Ureter (tissue), 1 donor: ENCODE data around the gene JAK2. TPM values are rescaled to one million over a fixed set of nuclear protein-coding genes. Genes with fewer than 3 reads are reported as not detected.
A peak's percentile ranks its signal among the peaks of the same experiment; 100 is the strongest.
"Not testable (repeated sequence)": the region's sequence is repeated elsewhere in the genome, so short reads cannot be mapped to it uniquely, and the experiment has no call there.

Source experiments
- DNase-seq: peaks from one replicate; pipeline ENCODE4 v3.0.0-alpha.2; 2020; ENCODE audit warnings: low spot score
- total RNA-seq: library from RNA; stranded (reverse); gene quantifications from one replicate; pipeline ENCODE4 v1.2.4, GENCODE V29; 2023
- donor health status: DM: yes; HTN: yes; CAD: no.

The JAK2 gene
- total RNA-seq, 1 donor from 2014 or later, result 19.9 TPM

DNA sequence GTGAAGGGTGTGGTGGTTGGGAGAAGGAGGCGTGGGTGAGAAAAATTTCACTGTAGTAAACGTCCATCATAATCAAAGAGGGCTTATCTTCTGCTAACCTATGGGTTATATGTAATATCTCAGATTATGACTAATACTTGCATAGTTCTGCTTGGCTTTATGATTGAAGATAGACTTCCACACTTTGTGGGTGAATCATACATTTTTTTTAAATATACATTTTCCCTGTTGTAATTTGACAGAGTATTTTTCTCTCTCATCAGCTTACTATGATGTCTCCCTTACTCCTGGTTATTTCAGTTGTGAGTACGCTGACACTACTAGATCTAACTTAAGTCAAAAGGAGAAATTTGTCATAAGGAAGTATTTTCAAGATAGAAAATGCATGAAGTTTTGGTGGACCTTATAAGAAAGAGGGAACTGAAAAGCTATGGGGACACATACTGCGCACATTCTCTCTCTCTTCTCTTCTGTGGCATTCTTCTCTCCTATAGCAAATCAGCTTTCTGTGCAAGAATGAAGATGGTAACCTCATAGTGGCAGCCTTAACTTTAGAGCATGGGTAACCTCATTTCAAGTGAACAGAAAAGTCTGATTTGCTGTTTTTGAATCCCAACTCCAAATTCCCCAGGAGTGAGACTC lies 4.9 kb upstream of the JAK2 start:
- no peak for DNase-seq

DNA sequence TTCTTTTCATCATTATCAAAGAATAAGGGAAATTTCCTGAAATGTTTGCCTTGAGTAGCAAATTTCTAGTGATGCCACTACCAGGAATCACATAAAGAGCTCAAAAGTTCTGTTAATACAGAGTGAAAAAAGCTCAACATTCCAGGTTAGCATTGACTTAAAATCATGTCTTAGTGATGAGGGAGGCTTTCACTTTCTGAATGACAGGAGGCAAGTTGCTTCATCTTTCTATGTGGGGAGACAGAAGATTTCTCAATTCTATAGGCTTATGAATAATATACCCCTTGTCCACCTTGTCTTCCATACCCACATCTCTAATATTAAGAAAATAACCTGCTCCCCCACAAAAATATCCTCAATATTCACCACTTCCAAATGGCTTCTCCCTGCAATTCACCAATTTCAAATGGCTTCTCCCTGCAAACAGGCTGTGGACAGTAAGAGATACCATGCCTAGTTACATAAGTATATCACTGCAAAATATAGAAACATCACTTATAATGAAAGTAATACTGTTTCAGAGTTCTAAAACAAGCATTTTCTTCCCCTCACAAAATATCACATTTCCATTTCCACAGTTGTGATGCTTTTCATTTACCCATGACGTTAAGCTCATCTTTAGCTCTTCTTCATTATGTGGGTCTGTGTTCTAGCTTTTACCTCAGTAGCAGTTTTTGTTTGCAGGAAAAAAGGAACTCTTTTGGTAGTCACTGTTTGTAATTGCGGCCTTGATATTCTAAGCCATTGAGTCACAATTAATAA lies 2.2 kb upstream of the JAK2 start:
- DNase-seq, result no peak

DNA sequence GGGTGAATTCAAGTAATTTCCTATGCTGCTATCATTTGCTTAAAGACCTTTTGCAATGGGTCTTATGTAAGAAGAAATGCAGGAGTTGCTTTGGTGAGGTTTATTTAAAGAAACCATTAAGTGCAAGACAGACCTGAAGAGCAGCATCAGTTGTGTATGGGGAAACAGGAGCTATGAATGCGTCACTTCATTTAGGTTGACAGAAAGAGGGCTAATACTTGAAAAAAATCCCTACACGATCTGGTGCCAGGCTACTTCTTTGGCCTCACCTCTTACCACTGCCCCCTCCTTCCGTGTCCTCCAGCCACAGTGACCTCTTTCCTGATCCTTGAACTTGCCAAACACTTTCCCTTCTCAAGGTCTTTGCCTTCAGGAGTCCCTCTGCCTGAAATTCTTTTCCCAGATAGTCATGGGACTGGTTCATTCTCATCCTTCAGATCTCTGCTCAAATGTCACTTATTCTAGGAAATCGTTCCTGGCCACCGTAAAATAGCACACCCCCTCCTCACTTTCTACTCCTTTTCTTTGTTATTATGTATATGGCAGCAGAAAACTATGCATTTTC lies 1.4 kb upstream of the JAK2 start:
- no peak for DNase-seq

DNA sequence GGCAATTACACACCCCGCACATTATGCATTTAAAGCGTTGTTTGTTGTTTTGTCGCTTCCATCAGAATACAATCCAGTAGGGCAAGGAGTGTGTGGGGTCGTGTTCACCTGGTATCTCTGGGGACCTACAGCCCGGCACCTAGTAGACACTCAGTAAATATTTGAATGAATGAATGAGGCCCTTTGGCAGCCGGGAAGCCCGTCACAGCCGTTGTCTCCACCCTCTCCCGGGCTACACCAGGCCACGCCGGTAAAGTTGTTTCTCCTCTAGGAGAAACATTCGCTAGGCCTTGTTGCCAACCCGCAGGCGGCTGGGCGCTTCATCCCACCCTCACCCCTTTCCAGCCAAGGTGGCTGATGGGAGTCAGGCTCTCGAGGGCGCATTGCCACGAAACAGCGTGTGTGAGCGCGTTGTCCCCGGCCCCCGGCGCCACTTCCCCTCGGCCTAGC lies 876 bp upstream of the JAK2 start:
- no peak for DNase-seq

GRCh38 chr9:4985386-4986266 lies 554 bp downstream of the JAK2 start:
- peak; percentile 45 for DNase-seq

GRCh38 chr9:4986296-4986695 lies 1.2 kb downstream of the JAK2 start:
- no peak for DNase-seq

- no peak for DNase-seq
Observed at GRCh38 chr9:4986783-4987182, 1.7 kb downstream of the JAK2 start.

- peak; percentile 54 for DNase-seq
Observed at GRCh38 chr9:4987961-4988421, 2.9 kb downstream of the JAK2 start.

DNA sequence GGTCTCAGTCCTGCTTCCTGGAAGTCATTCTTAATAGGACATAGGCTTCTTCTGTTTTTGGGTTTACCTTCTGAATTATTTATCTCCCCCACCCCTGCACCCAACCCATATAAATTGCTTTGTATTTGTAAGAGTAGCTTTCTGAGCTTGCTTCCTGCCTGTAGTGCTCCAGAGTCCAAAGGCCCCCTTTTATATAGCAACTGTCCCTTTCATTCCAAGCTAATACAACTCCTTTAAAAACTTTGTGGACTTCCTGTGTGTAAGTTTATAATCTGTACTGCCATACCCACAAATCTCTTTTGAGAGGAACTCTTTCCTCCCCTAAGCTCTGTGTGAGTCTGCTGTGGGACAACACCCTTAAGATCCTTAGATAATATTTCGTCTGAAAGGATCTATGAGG lies 7.8 kb downstream of the JAK2 start:
- no peak for DNase-seq

- DNase-seq, result no peak
Observed at GRCh38 chr9:4994166-4994890, 9.3 kb downstream of the JAK2 start.

DNA sequence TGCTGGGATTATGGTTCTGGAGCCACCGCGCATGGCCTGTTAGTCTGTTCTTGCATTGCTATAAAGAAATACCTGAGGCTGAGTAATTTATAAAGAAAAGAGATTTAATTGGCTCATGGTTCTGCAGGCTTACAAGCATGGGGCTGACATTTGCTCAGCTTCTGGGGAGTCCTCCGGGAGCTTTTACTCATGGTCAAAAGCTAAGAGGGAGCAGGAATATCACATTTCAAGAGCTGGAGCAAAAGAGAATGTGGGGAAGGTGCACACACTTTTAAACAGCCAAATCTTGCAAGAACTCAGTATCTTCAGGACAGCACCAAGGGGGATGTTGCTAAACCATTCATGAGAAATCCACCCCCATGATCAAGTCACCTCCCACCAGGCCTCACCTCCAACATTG lies 12.1 kb downstream of the JAK2 start:
- DNase-seq, result no peak

DNA sequence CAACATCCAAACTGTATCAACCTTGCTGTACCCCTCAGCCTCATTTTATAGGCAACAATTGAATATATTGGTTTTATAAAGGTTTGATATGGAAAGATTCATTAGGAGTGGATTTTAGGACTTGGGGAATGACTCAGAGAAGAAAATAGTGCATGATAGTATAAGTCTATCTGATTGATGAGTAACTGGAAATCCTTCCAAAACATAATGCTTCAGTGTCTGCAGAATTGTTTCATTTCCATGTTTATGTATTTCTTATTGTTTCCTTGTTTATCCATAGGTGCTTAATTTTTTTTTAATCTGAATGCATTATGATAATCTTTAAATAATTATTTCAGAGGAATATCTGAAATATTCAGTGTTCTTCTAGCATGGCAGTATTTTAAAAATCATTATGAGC lies 12.6 kb downstream of the JAK2 start:
- no peak for DNase-seq

GRCh38 chr9:5002811-5003210 lies 17.7 kb downstream of the JAK2 start:
- DNase-seq, result no peak

- no peak for DNase-seq
Observed at GRCh38 chr9:5004481-5004880, 19.4 kb downstream of the JAK2 start.

DNA sequence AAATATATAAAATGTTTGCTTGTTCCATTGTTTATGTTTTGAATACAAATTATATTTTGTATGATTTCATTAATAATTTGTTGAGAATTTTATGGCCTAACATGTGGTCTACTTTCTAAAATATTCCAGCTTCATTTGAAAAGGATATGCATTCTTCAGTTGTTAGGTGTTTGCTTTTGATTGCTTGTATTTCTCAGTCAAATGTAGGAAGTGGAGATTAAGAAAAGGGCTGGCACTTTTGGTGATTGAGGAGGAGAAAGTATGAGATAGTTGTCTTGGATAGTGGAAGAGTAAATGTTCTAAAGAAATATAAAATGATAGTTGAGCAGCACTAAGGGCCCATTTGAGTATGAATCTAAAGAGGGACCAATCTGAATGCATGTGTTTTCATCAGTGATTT lies 23.1 kb downstream of the JAK2 start:
- no peak for DNase-seq

DNA sequence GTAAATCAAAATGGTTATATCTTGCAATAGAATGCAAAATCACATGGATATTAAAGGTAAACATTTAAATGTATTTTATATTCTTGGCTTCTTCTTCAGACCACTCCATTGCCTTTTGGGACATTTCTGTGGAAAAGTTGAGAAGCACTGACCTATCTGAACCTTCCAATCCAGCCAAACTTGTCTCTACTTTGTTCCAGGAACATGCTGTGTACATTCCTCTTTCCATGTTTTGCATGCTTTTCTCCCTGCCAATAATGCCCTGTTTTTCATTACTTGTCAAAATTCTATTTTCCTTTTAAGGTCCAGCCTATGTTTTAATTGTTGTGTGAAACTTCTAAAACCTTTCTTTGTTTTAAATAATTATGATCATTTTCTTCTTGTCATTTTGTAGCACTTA lies 28.3 kb downstream of the JAK2 start:
- DNase-seq, result no peak

DNA sequence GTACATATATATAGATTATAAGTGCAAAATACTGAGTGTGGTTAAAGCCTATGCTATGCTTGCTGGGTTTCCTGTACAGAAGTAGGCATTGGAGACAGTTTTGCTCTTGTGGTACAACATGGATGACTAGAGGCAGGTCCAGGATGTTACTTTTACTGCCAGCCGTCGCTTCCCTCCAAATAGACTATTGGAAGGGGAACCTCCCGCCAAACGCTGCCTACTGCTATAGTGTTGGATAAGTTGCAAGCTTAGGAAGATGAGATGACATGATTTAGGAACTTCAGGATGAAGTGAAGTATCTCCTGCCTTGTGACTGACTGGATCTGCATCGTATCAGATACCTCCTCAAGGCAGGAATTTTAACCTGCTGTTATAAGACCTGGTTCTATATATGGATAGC lies 30.9 kb downstream of the JAK2 start:
- DNase-seq, result no peak

DNA sequence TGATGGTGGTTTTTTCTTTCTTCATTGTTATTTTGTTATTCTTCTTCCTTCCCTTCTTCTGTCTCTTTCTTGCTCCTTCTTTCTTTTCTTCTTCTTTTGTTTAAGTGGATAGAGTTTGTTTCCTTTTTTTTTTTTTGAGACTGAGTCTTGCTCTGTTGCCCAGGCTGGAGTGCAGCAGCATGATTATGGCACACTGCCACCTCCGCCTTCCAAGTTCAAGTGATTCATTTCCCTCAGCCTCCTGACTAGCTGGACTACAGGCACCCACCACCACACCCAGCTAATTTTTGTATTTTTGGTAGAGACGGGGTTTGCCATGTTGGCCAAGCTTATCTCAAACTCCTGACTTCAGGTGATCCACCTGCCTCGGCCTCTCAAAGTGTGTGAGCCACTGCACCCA lies 40.3 kb downstream of the JAK2 start:
- DNase-seq, result no peak

DNA sequence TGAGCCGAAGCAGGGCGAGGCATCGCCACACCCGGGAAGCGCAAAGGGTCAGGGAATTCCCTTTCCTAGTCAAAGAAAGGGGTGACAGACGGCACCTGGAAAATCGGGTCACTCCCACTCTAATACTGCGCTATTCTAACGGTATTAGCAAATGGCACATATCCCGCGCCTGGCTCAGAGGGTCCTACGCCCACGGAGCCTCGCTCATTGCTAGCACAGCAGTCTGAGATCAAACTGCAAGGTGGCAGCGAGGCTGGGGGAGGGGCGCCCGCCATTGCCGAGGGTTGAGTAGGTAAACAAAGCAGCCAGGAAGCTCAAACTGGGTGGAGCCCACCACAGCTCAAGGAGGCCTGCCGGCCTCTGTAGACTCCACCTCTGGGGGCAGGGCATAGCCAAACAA lies 46.9 kb downstream of the JAK2 start:
- DNase-seq, result not testable (repeated sequence)

- no peak for DNase-seq
Observed at GRCh38 chr9:5040730-5041389, 55.8 kb downstream of the JAK2 start.
